T-helper 2 cell (primary cell): Measurements from ENCODE around the gene BAZ1A.
A peak's percentile ranks its signal among the peaks of the same experiment; 100 is the strongest.
"Not testable (repeated sequence)": the region's sequence is repeated elsewhere in the genome, so short reads cannot be mapped to it uniquely, and the experiment has no call there.

ENCODE experiments used
- DNase-seq, 5 experiments: peaks; one replicate each; pipeline versions ENCODE4 v3.0.0 to v3.0.0-alpha.2; 2012 to 2022

Gene BAZ1A

GRCh38 chr14:34857689-34858449, 17.3 kb downstream of the BAZ1A start:
- DNase-seq = peak in 2 of 5 experiments; percentile 18 to 91

GRCh38 chr14:34853041-34853440, 22.1 kb downstream of the BAZ1A start:
- no peak for DNase-seq

GRCh38 chr14:34851395-34851794, 23.8 kb downstream of the BAZ1A start:
- DNase-seq = no peak

GRCh38 chr14:34845869-34846268, 29.3 kb downstream of the BAZ1A start:
- DNase-seq = no peak

- DNase-seq = peak in 1 of 5 experiments; percentile 77
Measured at GRCh38 chr14:34843011-34843554, 32.1 kb downstream of the BAZ1A start.

- no peak for DNase-seq
Measured at GRCh38 chr14:34837801-34838322, 37.3 kb downstream of the BAZ1A start.

GRCh38 chr14:34835312-34835711, 39.8 kb downstream of the BAZ1A start:
- DNase-seq = no peak

- DNase-seq = peak in 1 of 5 experiments; percentile 45
Measured at GRCh38 chr14:34833549-34834523, 41.3 kb downstream of the BAZ1A start.

- DNase-seq = no peak
Measured at GRCh38 chr14:34826661-34827060, 48.5 kb downstream of the BAZ1A start.

GRCh38 chr14:34824826-34825225, 50.3 kb downstream of the BAZ1A start:
- DNase-seq = no peak

GRCh38 chr14:34824256-34824655, 50.9 kb downstream of the BAZ1A start:
- no peak for DNase-seq

- no peak for DNase-seq
Measured at GRCh38 chr14:34817768-34818167, 57.4 kb downstream of the BAZ1A start.

GRCh38 chr14:34810028-34810427, 65.1 kb downstream of the BAZ1A start:
- no peak for DNase-seq

GRCh38 chr14:34806257-34806656, 68.9 kb downstream of the BAZ1A start:
- no peak for DNase-seq

- no peak for DNase-seq
Measured at GRCh38 chr14:34804933-34805332, 70.2 kb downstream of the BAZ1A start.

- not testable (repeated sequence) for DNase-seq
Measured at GRCh38 chr14:34798861-34799260, 76.3 kb downstream of the BAZ1A start.

GRCh38 chr14:34797747-34798583, 77.2 kb downstream of the BAZ1A start:
- DNase-seq = peak in 1 of 5 experiments; percentile 19

- DNase-seq = no peak
Measured at GRCh38 chr14:34796902-34797301, 78.3 kb downstream of the BAZ1A start.

- DNase-seq = no peak
Measured at GRCh38 chr14:34794941-34795340, 80.2 kb downstream of the BAZ1A start.

- no peak for DNase-seq
Measured at GRCh38 chr14:34794217-34794616, 80.9 kb downstream of the BAZ1A start.

GRCh38 chr14:34792598-34792997, 82.6 kb downstream of the BAZ1A start:
- no peak for DNase-seq
